HCT116 (cell line): Measurements from ENCODE around the gene DBX2. TPM values are rescaled to one million over a fixed set of nuclear protein-coding genes. Genes with fewer than 3 reads are reported as not detected.

Experiments used
- ATAC-seq: fragments of 200-7000 bp; cut with Tn5 transposase; 2 replicates; pipeline ENCODE4 v1.9.1; 2020; ENCODE audit warnings: mild to moderate bottlenecking, moderate library complexity
- BruUV-seq: library from RNA; stranded (reverse); fragments of 400-500 nt; replicated peaks from 2 replicates; lab custom pipeline; 2021; lab: Mats Ljungman, UMichigan
- CTCF ChIA-PET: fragments of 300-600 bp; sonication (Branson Sonifier 250); formaldehyde crosslinking; loops from one replicate; lab custom pipeline; 2021; ENCODE audit warnings: antibody characterized with exemption; lab: Charles Lee
- POLR2A ChIA-PET: fragments of 300-600, 350-600 bp; sonication (Branson Sonifier 250); formaldehyde crosslinking; loops from one replicate; lab custom pipeline; 2021; ENCODE audit warnings: antibody characterized with exemption; lab: Charles Lee
- RAD21 ChIA-PET, 2 experiments: fragments of 300-600 bp; sonication (Branson Sonifier 250); formaldehyde crosslinking; loops; one replicate each; lab custom pipeline; 2023; ENCODE audit warnings: low total read pairs in 2 of 2; ENCODE audit not compliant: uncharacterized antibody in 2 of 2, unreplicated experiment in 2 of 2, low non-redundant PET in 1 of 2; lab: Charles Lee
- DNase-seq: peaks from one replicate; pipeline ENCODE4 v3.0.0-alpha.2; 2010; ENCODE audit warnings: low read depth, low spot score
- H2AFZ ChIP-seq: fragments of 200-600 bp; shearing (Covaris generic), sonication (generic); 2 replicates; pipeline ENCODE4 v1.6.1; 2017; ENCODE audit warnings: low read depth, mixed run types, mixed read lengths, antibody characterized with exemption, low read length; ENCODE audit not compliant: poor library complexity, severe bottlenecking
- H3K27ac ChIP-seq: 2 replicates; pipeline ENCODE4 v1.5.1; 2012; ENCODE audit warnings: low read depth, low read length
- H3K27me3 ChIP-seq: fragments of 200-600 bp; sonication (generic); 2 replicates; pipeline ENCODE4 v1.6.1; 2016; ENCODE audit warnings: mixed run types, low read length, mixed read lengths; ENCODE audit not compliant: insufficient read depth
- H3K36me3 ChIP-seq, 2 experiments: fragments of 200-500 bp in 1 of 2; fragments of 200-600 bp in 1 of 2; sonication (Bioruptor generic) in 1 of 2; sonication (generic) in 1 of 2; 2 replicates each; pipeline versions ENCODE4 v1.5.1 to v1.6.1; 2014 to 2016; ENCODE audit warnings: low read length in 2 of 2, inconsistent platforms in 1 of 2, mixed read lengths in 1 of 2, mixed run types in 1 of 2; ENCODE audit not compliant: insufficient read depth in 2 of 2, control insufficient read depth in 1 of 2
- H3K4me1 ChIP-seq, 2 experiments: fragments of 200-600 bp in 1 of 2; sonication (generic) in 1 of 2; 2 replicates each; pipeline versions ENCODE4 v1.5.1 to v1.6.1; 2012 to 2017; ENCODE audit warnings: low read length in 2 of 2, inconsistent platforms in 1 of 2, mild to moderate bottlenecking in 1 of 2, mixed read lengths in 1 of 2, mixed run types in 1 of 2, moderate library complexity in 1 of 2; ENCODE audit not compliant: insufficient read depth in 2 of 2, control insufficient read depth in 1 of 2
- H3K4me2 ChIP-seq: fragments of 200-600 bp; sonication (generic); 2 replicates; pipeline ENCODE4 v1.6.1; 2017; ENCODE audit warnings: mixed run types, low read length, mixed read lengths
- H3K4me3 ChIP-seq, 2 experiments: fragments of 200-600 bp in 1 of 2; sonication (generic) in 1 of 2; replicated peaks in 1 of 2; 2 replicates each; pipeline ENCODE4 v1.5.1; 2011 to 2016; ENCODE audit warnings: low read length in 2 of 2, control low read depth in 1 of 2, low read depth in 1 of 2, mild to moderate bottlenecking in 1 of 2, mixed read lengths in 1 of 2, mixed run types in 1 of 2
- H3K79me2 ChIP-seq: fragments of 200-600 bp; sonication (generic); 2 replicates; pipeline ENCODE4 v1.6.1; 2017; ENCODE audit warnings: mild to moderate bottlenecking, mixed run types, low read length, moderate library complexity, mixed read lengths; ENCODE audit not compliant: insufficient read depth
- H3K9ac ChIP-seq: fragments of 200-600 bp; sonication (generic); 2 replicates; pipeline ENCODE4 v1.6.1; 2016; ENCODE audit warnings: low read length, mixed read lengths
- H3K9me2 ChIP-seq: fragments of 200-600 bp; sonication (generic), shearing (Covaris generic); 2 replicates; pipeline ENCODE4 v1.6.1; 2017; ENCODE audit warnings: mixed run types, mild to moderate bottlenecking, moderate library complexity; ENCODE audit not compliant: insufficient read depth
- H3K9me3 ChIP-seq, 2 experiments: fragments of 200-500 bp in 1 of 2; fragments of 200-600 bp in 1 of 2; sonication (Bioruptor generic) in 1 of 2; sonication (generic) in 1 of 2; 2 replicates each; pipeline ENCODE4 v1.6.1; 2014 to 2017; ENCODE audit warnings: low read length in 2 of 2, mixed read lengths in 2 of 2, inconsistent platforms in 1 of 2, low read depth in 1 of 2, mild to moderate bottlenecking in 1 of 2, mixed run types in 1 of 2, moderate library complexity in 1 of 2; ENCODE audit not compliant: control insufficient read depth in 1 of 2, insufficient read depth in 1 of 2
- H4K20me1 ChIP-seq: fragments of 200-600 bp; sonication (generic), shearing (Covaris generic); 2 replicates; pipeline ENCODE4 v1.6.1; 2017; ENCODE audit warnings: mixed run types, mild to moderate bottlenecking, moderate library complexity; ENCODE audit not compliant: insufficient read depth
- CEBPB ChIP-seq: IDR thresholded peaks from 2 replicates; pipeline ENCODE4 v1.6.1; 2012; ENCODE audit warnings: low read depth
- CTCF ChIP-seq, 3 experiments: fragments of 200-600 bp in 1 of 3; sonication (generic) in 1 of 3; IDR thresholded peaks in 2 of 3; conservative IDR thresholded peaks in 1 of 3; 2 replicates each; pipeline ENCODE4 v1.5.1; 2012 to 2017; ENCODE audit warnings: low read depth in 2 of 3, low read length in 2 of 3, antibody characterized with exemption in 1 of 3, borderline replicate concordance in 1 of 3, control low read depth in 1 of 3, mild to moderate bottlenecking in 1 of 3, mixed read lengths in 1 of 3, mixed run types in 1 of 3, moderate library complexity in 1 of 3; ENCODE audit not compliant: insufficient read depth in 1 of 3
- ELF1 ChIP-seq: IDR thresholded peaks from 2 replicates; pipeline ENCODE4 v1.6.1; 2012; ENCODE audit warnings: low read depth, borderline replicate concordance
- EZH2 ChIP-seq: fragments of 200-600 bp; sonication (generic); IDR thresholded peaks from 2 replicates; pipeline ENCODE4 v1.6.1; 2017; ENCODE audit warnings: antibody characterized with exemption, mixed run types
- EZH2phosphoT487 ChIP-seq: fragments of 200-600 bp; IDR thresholded peaks from 2 replicates; pipeline ENCODE4 v1.6.1; 2018; ENCODE audit warnings: antibody characterized with exemption, borderline replicate concordance
- JUND ChIP-seq: IDR thresholded peaks from 2 replicates; pipeline ENCODE4 v1.6.1; 2012
- REST ChIP-seq: IDR thresholded peaks from 2 replicates; pipeline ENCODE4 v1.6.1; 2012; ENCODE audit warnings: low read depth
- SP1 ChIP-seq: IDR thresholded peaks from 2 replicates; pipeline ENCODE4 v1.6.1; 2012; ENCODE audit warnings: low read depth
- SRF ChIP-seq: IDR thresholded peaks from 2 replicates; pipeline ENCODE4 v1.6.1; 2012; ENCODE audit warnings: low read depth
- TCF7L2 ChIP-seq: IDR thresholded peaks from 2 replicates; pipeline ENCODE4 v1.7.0; 2011; ENCODE audit warnings: borderline replicate concordance, inconsistent platforms; ENCODE audit not compliant: insufficient read depth, insufficient read length; ENCODE audit errors: extremely low read depth
- YY1 ChIP-seq: IDR thresholded peaks from 2 replicates; pipeline ENCODE4 v1.6.1; 2011; ENCODE audit warnings: low read length, low read depth, moderate library complexity, mild to moderate bottlenecking; ENCODE audit not compliant: insufficient replicate concordance; ENCODE audit errors: extremely low read depth
- ZFX ChIP-seq: fragments of 450-650 bp; IDR thresholded peaks from 2 replicates; pipeline ENCODE4 v1.6.1; 2017
- ZNF274 ChIP-seq: fragments of 200-500 bp; sonication (Bioruptor generic); IDR thresholded peaks from 2 replicates; pipeline ENCODE4 v1.6.1; 2014; ENCODE audit warnings: mild to moderate bottlenecking, low read depth, low read length, inconsistent platforms
- intact Hi-C: fragments of 100-400 bp; cut with micrococcal nuclease; formaldehyde crosslinking; loops from 2 replicates; pipeline ENCODE4 v1.10.0; 2022
- total RNA-seq: library from RNA; stranded (reverse); gene quantifications from one replicate; pipeline ENCODE4 v1.2.1, GENCODE V29; 2021; ENCODE audit not compliant: unreplicated experiment

Gene DBX2
- total RNA-seq, 1 experiment from 2014 or later: not detected

GRCh38 chr12:45076417-45077026 lies 25.6 kb upstream of the DBX2 start:
- ATAC-seq: no peak
- Histone ChIP-seq H3K4me3 (no peak overlapping the region), H3K27ac (no peak overlapping the region), H3K9ac (no peak overlapping the region), H3K9me2 (no peaks in the 10 kb centered on the region), H3K79me2 (no peaks in the 10 kb centered on the region)
- intact Hi-C loops: no loop called here
- TF ChIP-seq TCF7L2 (no peak), EZH2 (no peak), CEBPB (no peak), ZNF274 (no peak), ELF1 (no peak), REST (no peak), ZFX (no peak), EZH2phosphoT487 (no peak), SP1 (no peak), SRF (no peak), JUND (no peak), YY1 (no peak), CTCF (IDR thresholded peaks at IDR 0.05 in 2 of 3, conservative IDR thresholded peaks at IDR 0.05 in 1 of 3; ENCODE audit: borderline replicate concordance in 1 of 3, insufficient read depth in 1 of 3, low read depth in 2 of 3, low read length in 2 of 3) (no peak)
- TF ChIP-seq, all 23 proteins: peak for 0
- H4K20me1 ChIP-seq: no peaks in the 10 kb centered on the region
- H2AFZ ChIP-seq: no peak overlapping the region
- CTCF ChIA-PET: no interaction called here
- H3K27me3 ChIP-seq: no peaks in the 10 kb centered on the region
- no peaks in the 10 kb centered on the region for H3K4me1 ChIP-seq
- H3K36me3 ChIP-seq: no peaks in the 10 kb centered on the region
- BruUV-seq: no TSS peak
- no peak for DNase-seq
- no peak overlapping the region for H3K4me2 ChIP-seq
- POLR2A ChIA-PET: interaction anchor here (0.7 kb wide), 1 partner anchor 64 kb away, joined by 3 read pairs; no protein-coding TSS in a partner anchor
- RAD21 ChIA-PET: no interaction called here
- no peaks in the 10 kb centered on the region for H3K9me3 ChIP-seq
